Gastroesophageal sphincter (tissue), 3 donors: ENCODE data around the gene FN1.

Source experiments
- EP300 ChIP-seq: sonication (generic); formaldehyde crosslinking; IDR thresholded peaks from one replicate; pipeline ENCODE4 v1.6.1; 2017; ENCODE audit warnings: antibody characterized with exemption, mild to moderate bottlenecking
- POLR2A ChIP-seq, 2 donors: fragments of 450-650 bp; IDR thresholded peaks; one replicate each; pipeline ENCODE4 v1.6.1; 2017; ENCODE audit warnings: antibody characterized with exemption in 2 of 2, mild to moderate bottlenecking in 2 of 2, moderate library complexity in 1 of 2
- POLR2AphosphoS5 ChIP-seq: sonication (generic); formaldehyde crosslinking; IDR thresholded peaks from one replicate; pipeline ENCODE4 v1.6.1; 2017; ENCODE audit warnings: antibody characterized with exemption
- TF ChIP-seq, protein P1 (sequence below), 4 experiments: fragments of 200-600 bp in 2 of 4; fragments of 450-650 bp in 2 of 4; sonication (generic) in 1 of 4; IDR thresholded peaks; one replicate each; pipeline ENCODE4 v1.5.1; 2017 to 2019; ENCODE audit warnings: antibody characterized with exemption in 4 of 4, mild to moderate bottlenecking in 2 of 4, moderate library complexity in 2 of 4

DNA sequence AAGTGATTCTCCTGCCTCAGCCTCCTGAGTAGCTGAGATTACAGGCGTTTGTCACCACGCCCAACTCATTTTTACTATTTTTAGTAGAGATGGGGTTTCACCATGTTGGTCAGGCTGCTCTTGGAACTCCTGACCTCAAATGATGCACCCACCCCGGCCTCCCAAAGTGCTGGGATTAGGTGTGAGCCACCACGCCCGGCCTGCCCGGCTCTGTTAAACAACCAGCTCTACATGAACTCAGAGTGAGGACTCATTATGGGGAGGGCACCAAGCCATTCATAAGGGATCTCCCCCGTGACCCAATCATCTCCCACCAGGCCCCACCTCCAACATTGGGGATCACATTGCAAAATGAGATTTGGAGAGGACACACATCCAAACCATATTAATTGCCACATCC, 115.2 kb downstream of the FN1 start:
- TF ChIP-seq, protein P1, sequence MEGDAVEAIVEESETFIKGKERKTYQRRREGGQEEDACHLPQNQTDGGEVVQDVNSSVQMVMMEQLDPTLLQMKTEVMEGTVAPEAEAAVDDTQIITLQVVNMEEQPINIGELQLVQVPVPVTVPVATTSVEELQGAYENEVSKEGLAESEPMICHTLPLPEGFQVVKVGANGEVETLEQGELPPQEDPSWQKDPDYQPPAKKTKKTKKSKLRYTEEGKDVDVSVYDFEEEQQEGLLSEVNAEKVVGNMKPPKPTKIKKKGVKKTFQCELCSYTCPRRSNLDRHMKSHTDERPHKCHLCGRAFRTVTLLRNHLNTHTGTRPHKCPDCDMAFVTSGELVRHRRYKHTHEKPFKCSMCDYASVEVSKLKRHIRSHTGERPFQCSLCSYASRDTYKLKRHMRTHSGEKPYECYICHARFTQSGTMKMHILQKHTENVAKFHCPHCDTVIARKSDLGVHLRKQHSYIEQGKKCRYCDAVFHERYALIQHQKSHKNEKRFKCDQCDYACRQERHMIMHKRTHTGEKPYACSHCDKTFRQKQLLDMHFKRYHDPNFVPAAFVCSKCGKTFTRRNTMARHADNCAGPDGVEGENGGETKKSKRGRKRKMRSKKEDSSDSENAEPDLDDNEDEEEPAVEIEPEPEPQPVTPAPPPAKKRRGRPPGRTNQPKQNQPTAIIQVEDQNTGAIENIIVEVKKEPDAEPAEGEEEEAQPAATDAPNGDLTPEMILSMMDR (IDR thresholded peaks at IDR 0.05): no peak
- TF ChIP-seq POLR2A (IDR thresholded peaks at IDR 0.05) (no peak), POLR2AphosphoS5 (no peak), EP300 (no peak)
